ENCODE measurements around the gene ZP1.

DNA sequence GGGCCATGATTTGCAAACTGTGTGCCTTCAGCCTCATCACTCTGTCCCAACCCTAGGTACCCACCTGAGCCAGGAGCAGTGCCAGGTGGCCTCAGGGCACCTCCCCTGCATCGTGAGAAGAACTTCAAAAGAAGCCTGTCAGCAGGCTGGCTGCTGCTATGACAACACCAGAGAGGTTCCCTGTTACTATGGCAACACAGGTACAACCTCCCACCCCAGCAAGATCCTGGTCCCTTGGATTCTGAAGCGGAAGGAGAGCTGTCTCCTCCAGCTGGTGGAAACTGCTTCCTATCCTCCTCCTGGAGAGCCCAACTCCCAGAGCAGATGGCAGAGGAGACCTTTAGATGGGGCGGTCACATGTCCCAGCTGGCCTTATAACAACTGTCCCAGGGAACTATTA lies 2.9 kb downstream of the ZP1 start:
- TF ChIP-seq, protein P1, sequence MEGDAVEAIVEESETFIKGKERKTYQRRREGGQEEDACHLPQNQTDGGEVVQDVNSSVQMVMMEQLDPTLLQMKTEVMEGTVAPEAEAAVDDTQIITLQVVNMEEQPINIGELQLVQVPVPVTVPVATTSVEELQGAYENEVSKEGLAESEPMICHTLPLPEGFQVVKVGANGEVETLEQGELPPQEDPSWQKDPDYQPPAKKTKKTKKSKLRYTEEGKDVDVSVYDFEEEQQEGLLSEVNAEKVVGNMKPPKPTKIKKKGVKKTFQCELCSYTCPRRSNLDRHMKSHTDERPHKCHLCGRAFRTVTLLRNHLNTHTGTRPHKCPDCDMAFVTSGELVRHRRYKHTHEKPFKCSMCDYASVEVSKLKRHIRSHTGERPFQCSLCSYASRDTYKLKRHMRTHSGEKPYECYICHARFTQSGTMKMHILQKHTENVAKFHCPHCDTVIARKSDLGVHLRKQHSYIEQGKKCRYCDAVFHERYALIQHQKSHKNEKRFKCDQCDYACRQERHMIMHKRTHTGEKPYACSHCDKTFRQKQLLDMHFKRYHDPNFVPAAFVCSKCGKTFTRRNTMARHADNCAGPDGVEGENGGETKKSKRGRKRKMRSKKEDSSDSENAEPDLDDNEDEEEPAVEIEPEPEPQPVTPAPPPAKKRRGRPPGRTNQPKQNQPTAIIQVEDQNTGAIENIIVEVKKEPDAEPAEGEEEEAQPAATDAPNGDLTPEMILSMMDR (conservative IDR thresholded peaks at IDR 0.05; ENCODE audit: low read depth, low read length) = no peak
- TF ChIP-seq EZH2 (IDR thresholded peaks at IDR 0.05; ENCODE audit: borderline replicate concordance, low read depth, low read length, poor library complexity, severe bottlenecking) = no peak

Data from A673 (cell line).